GM18502 (cell line): ENCODE results near the gene MYO1D.
"Not testable (repeated sequence)": the region's sequence is repeated elsewhere in the genome, so short reads cannot be mapped to it uniquely, and the experiment has no call there.

Experiments
- ATAC-seq: cut with Tn5 transposase; IDR thresholded peaks from one replicate; pipeline ENCODE4 v1.9.1; 2021; ENCODE audit warnings: mild to moderate bottlenecking; ENCODE audit not compliant: unreplicated experiment, poor library complexity

Gene MYO1D

DNA sequence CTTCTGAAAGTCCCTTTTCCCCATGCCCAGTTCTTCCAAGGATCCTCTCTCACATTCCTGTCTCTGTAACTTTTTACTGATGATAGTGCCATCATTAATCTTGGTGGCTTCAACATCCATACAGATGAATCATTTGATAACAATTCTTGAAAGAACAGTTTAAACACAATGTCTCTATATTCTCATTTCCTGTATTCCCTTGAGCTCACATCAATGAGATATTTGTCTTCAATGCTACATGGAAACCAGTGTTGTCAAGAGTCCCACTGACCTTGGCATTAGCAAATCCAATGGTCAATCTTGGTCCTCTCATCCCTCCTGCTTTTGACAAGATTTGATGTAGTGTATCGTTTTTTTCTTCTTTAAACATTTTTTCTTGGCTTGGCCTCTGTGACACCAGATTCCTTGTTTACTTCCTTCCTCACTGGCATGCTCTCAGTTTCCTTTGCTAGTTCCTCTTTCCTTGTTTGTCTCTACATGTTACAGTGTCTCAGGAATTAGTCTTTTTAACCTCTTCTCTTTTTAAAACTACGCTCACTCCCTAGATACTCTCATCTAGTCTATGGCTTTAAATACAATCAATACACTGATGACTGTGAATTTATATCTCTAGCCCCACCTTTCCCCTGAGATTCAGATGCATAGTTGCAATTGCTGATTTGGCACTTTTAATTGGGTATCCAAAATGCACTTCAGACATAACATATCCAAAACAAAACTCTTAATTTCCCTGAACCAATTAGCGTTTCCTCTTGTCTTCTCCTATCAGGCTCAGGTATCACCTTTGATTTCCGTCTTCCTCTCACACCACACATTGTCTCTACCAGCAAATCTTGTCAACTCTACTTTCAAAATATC is 134.0 kb downstream of the MYO1D start:
- ATAC-seq, result no peak

DNA sequence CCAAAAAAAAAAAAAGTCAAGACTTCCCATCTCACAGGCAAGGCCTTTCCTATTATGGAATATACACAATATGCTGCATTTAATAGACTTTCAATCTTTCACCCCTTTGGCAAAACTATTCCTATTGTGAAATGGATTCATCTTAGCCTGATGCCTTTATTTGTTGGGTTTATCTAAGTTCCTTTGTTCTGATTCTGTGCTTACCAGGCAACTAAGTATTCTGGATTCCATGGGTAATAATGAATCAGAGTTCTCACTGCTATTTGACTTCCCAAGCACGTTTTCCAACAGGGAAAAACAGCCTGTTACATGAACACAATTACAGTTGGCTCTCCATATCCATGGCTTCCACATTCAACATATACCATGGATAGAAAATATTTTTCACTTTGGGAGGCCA is 135.5 kb downstream of the MYO1D start:
- ATAC-seq, result no peak

DNA sequence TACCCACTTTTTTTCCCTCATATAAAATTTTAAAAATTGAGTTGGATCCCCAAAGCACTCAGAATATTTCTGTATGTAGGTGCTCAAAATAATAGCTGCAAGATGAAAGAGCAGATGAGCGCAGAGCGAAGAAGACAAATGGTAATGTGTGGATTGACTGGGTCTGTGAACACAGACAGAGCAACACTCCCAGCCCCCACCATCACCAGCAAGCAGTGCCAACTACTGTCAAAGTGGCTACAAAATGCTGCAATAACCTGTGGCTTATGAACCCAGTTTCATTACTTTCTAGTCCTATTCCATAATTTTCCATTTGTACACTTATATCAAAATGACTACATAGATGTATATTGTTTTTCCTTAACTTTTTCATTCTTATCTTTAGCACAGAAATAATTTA is 137.2 kb downstream of the MYO1D start:
- no peak for ATAC-seq

DNA sequence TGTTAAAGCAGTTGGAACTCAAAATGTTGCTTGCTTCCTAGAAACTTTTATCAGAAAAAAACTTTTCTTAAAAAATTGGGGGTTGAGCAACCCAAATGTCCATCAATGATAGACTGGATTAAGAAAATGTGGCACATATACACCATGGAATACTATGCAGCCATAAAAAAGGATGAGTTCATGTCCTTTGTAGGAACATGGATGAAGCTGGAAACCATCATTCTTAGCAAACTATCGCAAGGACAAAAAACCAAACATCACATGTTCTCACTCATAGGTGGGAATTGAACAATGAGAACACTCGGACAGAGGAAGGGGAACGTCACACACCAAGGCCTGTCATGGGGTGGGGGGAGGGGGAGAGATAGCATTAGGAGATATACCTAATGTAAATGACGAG is 137.8 kb downstream of the MYO1D start:
- ATAC-seq, result not testable (repeated sequence)

DNA sequence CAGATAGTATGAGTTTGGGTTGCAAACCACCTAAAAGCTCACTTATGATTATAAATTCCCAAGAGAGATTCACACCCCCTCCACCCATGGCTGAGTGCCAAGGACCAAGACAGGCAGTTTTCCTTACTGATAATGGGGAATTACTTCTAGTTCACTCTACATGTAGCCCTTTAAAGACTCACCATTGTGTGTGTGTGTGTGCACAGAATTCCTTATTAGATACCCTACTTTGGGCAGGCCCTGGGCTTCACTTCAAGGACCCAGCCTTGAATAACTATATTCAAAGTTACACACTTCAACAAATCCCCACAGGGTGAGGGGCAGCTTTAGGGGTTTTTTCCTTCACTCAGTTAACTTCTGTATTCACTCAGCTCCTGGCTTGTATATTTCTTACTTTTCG is 143.5 kb downstream of the MYO1D start:
- no peak for ATAC-seq

DNA sequence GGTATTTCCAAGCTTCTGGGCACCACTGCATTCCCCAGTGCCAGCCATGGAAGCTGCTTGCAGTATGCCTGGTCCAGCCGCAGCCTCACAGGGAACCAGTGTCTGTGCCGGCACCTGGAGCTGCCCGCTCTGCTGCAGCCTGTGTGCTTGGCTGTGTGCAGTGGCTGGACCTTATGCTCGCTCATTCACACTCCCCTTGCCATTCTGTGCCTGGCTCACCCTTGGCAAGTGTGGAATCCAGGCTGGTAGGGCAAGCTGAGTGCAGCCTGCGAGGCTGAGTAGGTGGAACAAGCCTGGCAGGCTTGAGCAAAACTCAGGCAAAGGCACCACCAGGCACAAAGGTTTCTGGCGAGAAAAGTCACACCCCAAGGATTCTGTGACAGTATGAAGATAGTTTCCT is 144.0 kb downstream of the MYO1D start:
- no peak for ATAC-seq

DNA sequence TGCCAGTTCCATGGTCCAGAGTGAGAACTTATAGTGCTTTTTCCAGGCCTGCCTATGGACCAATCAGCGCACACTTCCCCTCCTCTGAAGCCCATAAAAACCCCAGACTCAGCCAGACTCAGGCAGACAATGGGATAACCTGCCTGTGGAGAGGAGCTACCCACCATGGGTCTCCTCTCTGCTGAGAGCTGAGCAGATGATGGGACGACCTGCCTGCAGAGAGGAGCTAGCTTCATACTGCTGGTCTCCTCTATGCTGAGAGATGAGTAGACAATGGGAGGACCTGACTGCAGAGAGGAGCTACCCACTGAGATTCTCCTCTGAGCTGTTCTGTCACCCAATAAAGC is 144.7 kb downstream of the MYO1D start:
- ATAC-seq, result no peak

DNA sequence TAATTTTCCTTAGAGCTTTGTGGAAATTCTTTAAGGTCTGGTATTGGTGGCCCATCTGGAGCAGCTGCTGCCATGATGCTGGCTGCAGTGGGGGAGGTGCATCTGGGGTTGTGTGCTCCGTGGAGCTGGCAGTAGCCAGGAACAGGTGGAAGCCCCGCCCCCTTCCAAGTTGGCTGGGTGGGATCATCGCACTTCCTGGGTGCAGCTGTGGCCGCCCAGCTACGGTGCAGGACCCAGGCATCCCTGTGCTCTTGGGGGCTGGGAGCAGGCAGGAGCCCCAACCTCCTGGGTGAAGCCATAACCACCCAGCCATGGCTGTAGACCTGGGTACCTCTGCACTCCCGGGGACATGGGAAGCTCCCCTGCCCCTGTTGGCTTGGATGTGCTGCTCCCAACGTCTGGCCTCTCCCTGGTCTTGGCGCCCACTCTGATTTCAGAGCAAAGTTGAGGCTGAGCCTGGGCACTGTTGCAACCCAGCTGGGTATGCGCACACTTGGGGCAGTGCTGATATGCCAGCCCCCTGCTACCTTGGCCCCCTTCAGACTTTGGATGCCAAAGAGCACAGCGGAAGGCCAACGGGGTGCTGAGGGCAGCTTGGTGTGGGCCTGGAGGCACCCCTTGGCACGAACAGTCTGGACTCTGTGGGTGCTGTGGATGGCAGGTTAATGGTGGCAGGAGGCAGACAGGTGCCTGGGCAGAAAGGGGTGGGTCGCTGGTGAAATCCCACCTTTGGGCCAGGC is 145.2 kb downstream of the MYO1D start:
- no peak for ATAC-seq

DNA sequence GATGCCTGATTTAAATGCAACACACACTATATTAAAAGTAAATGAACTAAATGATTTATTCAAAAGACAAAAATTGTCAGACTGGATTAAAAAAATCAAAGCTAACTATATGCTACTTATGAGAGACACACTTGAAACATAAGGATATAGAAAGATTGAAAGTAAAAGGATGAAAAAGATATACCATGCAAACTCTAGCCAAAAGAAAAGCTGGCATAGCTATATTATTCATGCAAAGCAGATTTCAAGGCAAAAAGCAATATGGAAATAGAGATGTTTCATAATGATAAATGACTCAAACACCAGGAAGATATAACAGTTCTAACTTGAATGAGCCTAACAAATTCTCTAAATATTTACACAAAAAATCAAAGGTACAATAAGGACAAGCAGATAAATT is 149.2 kb downstream of the MYO1D start:
- ATAC-seq, result no peak

DNA sequence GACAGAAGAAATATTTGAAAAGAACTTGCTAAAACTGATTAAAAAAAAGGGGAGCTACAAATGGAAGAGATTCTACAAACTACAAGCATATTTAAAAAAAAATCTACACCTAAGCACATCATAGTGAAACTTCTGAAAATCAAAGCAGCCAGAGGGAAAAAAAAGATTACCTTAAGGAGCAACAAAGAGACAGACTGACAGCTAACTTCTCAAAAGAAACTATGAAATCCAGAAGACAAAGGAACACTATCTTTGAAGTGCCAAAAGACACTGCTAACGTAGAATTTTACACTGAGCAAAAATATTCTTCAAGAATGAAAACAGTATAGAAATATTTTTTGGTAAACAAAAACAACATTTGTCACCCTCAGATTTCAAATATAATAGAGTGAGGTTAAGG is 151.2 kb downstream of the MYO1D start:
- ATAC-seq, result no peak

DNA sequence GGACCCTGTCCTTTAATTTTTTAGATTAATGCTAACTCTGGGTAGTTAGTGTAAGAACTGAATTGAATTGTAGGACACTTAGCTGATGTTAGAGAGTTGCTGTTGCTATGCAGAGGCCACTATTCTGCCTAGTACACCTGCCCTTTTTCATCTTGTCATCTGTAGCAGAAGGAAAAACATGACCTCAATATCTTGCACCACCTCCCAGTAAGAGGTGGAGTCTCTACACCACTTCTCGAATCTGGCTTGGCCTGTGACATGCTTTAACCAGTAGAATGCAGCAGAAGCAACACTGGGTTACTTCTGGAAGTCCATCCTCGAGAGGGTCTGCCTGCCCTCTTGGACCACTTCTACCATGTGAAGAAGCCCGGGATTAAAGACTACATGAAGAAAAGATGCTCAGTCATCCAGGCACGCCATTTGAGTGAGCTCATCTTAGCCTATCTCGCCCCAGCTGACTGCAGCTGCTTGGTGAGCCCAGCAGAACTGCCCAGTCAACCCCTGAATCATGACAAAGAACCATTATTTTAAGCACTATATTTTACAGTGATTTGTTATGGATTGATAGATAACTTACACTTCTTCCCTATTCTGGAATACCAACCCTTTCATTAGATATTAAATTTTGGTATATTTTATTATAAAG is 153.5 kb downstream of the MYO1D start:
- ATAC-seq, result no peak

DNA sequence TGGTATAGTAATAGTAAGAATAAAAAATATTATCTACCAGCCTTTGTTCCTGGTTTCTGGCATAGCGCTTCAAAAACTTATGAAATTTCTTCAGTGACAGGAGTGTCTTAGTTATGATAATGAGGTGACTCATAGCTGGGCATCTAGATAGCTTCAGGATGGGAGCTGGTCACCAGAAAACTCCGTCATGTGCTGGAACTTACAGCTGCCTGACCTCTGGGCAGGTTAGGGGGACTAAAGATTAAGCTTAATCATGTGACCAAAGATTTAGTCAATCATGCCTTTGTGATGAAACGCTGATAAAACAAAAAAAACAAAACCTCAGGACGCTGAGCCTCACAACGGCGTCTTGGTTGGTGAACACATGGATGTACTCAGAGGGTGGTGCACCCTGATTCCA is 154.2 kb downstream of the MYO1D start:
- ATAC-seq, result no peak

DNA sequence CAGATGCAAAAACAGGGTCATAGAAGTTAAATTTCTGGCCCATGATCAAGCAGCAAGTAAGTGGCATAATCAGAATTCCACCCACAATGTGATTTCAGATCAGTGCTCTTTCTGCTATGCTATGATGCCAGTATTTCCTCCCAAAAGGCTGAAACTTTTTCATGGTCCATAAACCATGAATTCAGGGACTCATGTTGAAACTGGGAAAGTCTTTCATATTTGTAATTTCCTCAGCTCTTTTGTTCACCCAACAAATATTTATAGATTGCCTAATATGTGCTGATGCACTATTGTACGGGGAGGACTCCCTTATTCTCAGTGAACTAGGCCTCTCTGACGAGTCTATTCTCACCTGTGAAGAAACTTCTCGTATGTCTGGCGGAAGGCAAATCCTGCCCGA is 156.3 kb downstream of the MYO1D start:
- no peak for ATAC-seq

DNA sequence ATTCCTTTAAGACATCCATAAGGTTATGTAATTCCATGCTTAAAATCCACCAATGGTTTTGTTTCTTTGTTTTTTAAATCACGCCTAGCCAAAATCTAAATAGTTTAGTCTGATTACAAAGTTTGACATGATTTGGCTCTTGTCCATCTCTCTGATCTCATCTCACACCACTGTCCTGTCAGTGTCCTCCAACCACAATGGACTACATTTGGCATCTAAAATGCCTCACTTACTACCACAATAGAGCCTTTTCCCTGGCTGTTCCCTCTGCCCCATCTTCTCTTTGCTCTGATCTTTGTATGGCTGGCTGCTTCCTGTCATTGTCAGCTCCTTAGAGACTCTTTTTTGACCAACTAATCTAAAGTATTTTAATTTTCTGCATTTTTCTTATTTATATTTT is 157.2 kb downstream of the MYO1D start:
- ATAC-seq, result no peak

DNA sequence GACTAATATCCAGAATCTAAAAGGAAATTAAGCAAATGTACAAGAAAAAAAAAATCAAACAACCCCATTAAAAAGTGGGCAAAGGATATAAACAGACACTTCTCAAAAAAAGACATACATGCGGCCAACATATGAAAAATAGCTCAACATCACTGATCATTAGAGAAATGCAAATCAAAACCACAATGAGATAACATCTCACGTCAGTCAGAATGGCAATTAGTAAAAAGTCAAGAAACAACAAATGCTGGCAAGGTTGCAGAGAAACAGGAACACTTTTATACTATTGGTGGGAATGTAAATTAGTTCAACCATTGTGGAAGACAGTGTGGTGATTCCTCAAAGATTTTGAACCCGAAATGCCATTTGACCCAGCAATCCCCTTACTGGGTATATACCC is 162.0 kb downstream of the MYO1D start:
- ATAC-seq, result not testable (repeated sequence)

DNA sequence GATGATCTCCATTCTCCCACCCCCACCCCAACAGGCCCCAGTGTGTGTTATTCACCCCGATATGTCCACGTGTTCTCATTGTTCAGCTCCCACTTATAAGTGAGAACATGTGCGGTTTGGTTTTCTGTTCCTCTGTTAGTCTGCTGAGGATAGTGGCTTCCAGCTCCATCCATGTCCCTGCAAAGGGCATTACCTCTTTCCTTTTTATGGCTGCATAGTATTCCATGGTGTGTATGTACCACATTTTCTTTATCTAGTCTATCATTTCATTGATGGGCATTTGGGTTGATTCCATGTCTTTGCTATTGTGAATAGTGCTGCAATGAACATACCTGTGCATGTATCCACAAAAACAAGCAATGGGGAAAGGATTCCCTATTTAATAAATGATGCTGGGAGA is 162.7 kb downstream of the MYO1D start:
- not testable (repeated sequence) for ATAC-seq

DNA sequence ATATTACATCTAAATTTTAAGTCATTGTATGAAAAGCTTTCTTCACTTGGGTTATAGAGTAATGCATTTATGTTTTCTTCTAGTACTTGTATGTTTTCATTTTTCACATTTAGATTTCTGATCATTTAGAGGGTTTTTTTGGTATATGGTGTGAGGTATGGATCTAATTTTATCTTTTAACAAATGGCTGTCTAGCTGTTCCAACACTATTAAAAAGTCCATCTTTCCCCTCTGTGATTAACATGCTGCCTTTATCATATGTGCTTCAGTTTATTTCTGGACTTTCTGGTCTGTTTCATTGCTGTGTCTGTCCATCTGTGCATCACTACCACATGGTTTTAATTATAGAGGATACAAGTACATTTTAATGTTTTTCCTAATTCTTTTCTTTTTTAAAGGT is 163.8 kb downstream of the MYO1D start:
- no peak for ATAC-seq

DNA sequence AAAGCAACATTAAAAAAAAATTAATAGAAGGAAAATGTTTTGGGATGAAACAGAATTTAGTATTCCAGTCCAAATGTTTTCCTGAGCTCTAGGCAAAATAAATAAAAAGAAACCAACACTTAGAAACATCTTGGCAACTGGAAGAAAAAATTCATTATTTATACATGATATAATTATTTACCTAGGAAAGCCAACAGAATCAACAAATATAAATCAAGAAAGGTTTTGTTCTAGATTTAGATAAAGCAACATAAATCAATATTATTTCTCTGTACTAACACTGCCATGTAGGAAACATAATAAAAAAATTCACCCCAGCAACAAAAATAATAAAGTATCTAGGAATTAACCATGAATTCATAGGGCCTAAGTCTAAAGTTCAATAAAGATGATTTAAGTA is 167.4 kb downstream of the MYO1D start:
- no peak for ATAC-seq

DNA sequence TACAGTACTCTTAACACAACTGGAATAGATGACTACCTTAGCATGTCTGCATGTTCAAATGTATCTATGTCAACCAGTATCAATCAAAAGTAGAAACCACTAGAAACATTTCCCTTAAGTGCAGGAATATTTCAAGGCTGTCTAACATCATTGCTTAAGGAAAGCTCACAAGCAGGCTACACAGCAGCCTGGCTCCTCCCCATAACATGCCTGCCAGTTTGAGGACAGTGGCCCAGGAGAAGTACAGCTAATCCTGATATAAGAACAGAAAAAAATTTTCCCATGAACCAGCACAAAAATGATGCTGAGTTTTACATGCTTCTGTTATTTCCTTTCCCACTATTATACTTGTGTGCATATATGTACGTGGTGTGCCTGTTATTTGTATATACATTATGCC is 175.1 kb downstream of the MYO1D start:
- no peak for ATAC-seq

DNA sequence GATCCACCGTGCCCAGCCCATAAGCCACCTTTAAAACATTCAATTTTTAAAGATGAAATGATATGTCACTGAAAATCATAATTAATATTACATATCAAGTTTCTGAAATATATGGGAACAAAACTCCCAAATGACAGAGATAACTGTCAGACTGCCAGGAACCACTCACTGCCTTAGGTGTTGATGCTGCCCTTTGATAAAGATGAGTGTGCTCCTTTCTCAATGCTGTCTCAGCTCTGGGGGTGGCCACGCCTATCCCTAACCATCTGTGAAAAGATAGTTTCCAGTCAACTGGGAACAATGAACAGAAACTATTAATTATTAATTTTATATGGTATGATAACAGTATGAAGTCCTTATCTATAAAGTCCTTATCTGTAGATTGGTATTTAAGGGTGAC is 177.7 kb downstream of the MYO1D start:
- no peak for ATAC-seq
